ENCODE data around the gene DENND2A. TPM values are rescaled to one million over a fixed set of nuclear protein-coding genes. Genes with fewer than 3 reads are reported as not detected.

The DENND2A gene
- total RNA-seq, 1 experiment from 2014 or later = 7.3 TPM

- peak; percentile 26; the same call in 1 of the 3 replicates for TF ChIP-seq CTCF (conservative IDR thresholded peaks at IDR 0.05)
- no peak overlapping the region for H2BK120ac ChIP-seq (ENCODE audit: low read depth, low read length, poor library complexity, severe bottlenecking)
- no peak overlapping the region; the same call in 1 of the 2 replicates for H3K14ac ChIP-seq (ENCODE audit: insufficient read depth, low read length)
- H3K79me2 ChIP-seq (ENCODE audit: insufficient read depth, low read length) = no peaks in the 10 kb centered on the region
- no peaks in the 10 kb centered on the region for H3K23me2 ChIP-seq (ENCODE audit: insufficient read length, low read depth, low read length, poor library complexity, severe bottlenecking)
- H3K18ac ChIP-seq (ENCODE audit: insufficient read length, low read depth, low read length) = no peak overlapping the region
- no peaks in the 10 kb centered on the region for H3K4me1 ChIP-seq (ENCODE audit: insufficient read depth, low read length)
- no peaks in the 10 kb centered on the region for H4K20me1 ChIP-seq (ENCODE audit: control insufficient read depth, insufficient read depth, insufficient read length)
- no peak overlapping the region for H3T11ph ChIP-seq (ENCODE audit: low read length)
- no peak overlapping the region for H3K56ac ChIP-seq (ENCODE audit: insufficient read length, low read depth, low read length)
- Mint-ChIP-seq H3K4me3 (no peak overlapping the region), H3K27ac (no peak overlapping the region; a peak in 1 of 7 replicates), H3K27me3 (ENCODE audit: low read depth) (no peaks in the 10 kb centered on the region; the same call in 1 of the 2 replicates), H3K4me1 (no peaks in the 10 kb centered on the region), H3K9me3 (no peaks in the 10 kb centered on the region), H3K36me3 (ENCODE audit: insufficient read depth in 1 of 3, low read depth in 3 of 3) (peaks cover 0 to 7% (median 3%) of the 10 kb centered on the region in 3 experiments; a peak in 3 of 7 replicates)
- H3K27ac ChIP-seq (ENCODE audit: insufficient read length, low read depth, low read length) = no peak overlapping the region
- H3K4ac ChIP-seq (ENCODE audit: low read depth, low read length) = no peak overlapping the region
- H3K9me3 ChIP-seq (ENCODE audit: control insufficient read depth, low read depth, low read length) = no peaks in the 10 kb centered on the region
- no peak overlapping the region for H4K5ac ChIP-seq (ENCODE audit: insufficient read length, low read depth, low read length)
- no peak overlapping the region for H4K91ac ChIP-seq (ENCODE audit: insufficient read length, low read depth, low read length)
- H3K4me2 ChIP-seq (ENCODE audit: insufficient read depth, insufficient read length, low read length) = no peak overlapping the region
- H2AK5ac ChIP-seq (ENCODE audit: insufficient read length, low read length) = no peak overlapping the region
- no peak overlapping the region for H4K8ac ChIP-seq (replicated peaks; ENCODE audit: insufficient read length, low read depth, low read length)
- H2BK20ac ChIP-seq (ENCODE audit: low read depth, low read length, poor library complexity, severe bottlenecking) = no peak overlapping the region
- H3K27me3 ChIP-seq (ENCODE audit: insufficient read depth, low read length) = no peaks in the 10 kb centered on the region
- H3K79me1 ChIP-seq (ENCODE audit: insufficient read depth, low read depth, low read length, poor library complexity, severe bottlenecking) = no peaks in the 10 kb centered on the region
- H2AFZ ChIP-seq (ENCODE audit: low read length) = no peak overlapping the region
- H2BK15ac ChIP-seq (ENCODE audit: low read depth, low read length) = no peak overlapping the region
- H3K23ac ChIP-seq (ENCODE audit: insufficient read length, low read depth, low read length) = no peak overlapping the region
- no CpG with 5 or more reads among the region's 16 CpGs for WGBS (ENCODE audit: extremely low coverage, insufficient read length, low lambda C conversion rate)
- H2BK5ac ChIP-seq (ENCODE audit: insufficient read length, low read length) = no peak overlapping the region
- DNase-seq = no peak
- H3K9ac ChIP-seq (ENCODE audit: extremely low read depth, insufficient read length, low read length) = no peak overlapping the region
- H2BK12ac ChIP-seq (ENCODE audit: insufficient read length, low read depth, low read length) = no peak overlapping the region
Observed at GRCh38 chr7:140689199-140690152, 48.9 kb upstream of the DENND2A start.
